Measurements from ENCODE around the gene PTS. TPM values are rescaled to one million over a fixed set of nuclear protein-coding genes. Genes with fewer than 3 reads are reported as not detected.

Gene PTS
- polyA plus RNA-seq, 1 donor from 2014 or later: 160 TPM

- Histone ChIP-seq H4K20me1 (ENCODE audit: insufficient read depth) (no peaks in the 10 kb centered on the region), H3K4me3 (ENCODE audit: low read length) (no peak overlapping the region), H3K79me2 (replicated peaks; ENCODE audit: insufficient read depth, low read length) (no peaks in the 10 kb centered on the region), H3K9me3 (ENCODE audit: low read length) (no peaks in the 10 kb centered on the region), H2AFZ (ENCODE audit: low read depth, low read length) (no peak overlapping the region), H3K27me3 (ENCODE audit: insufficient read depth, low read depth, low read length) (no peaks in the 10 kb centered on the region), H3K9me2 (ENCODE audit: insufficient read depth, low read length) (no peaks in the 10 kb centered on the region), H3F3A (ENCODE audit: insufficient read depth, low read length, poor library complexity, severe bottlenecking) (no peaks in the 10 kb centered on the region), H3K4me2 (ENCODE audit: low read length) (no peak overlapping the region), H3K36me3 (ENCODE audit: insufficient read depth, low read length) (no peaks in the 10 kb centered on the region), H3K27ac (ENCODE audit: low read length) (no peak overlapping the region), H3K9ac (ENCODE audit: low read length) (no peak overlapping the region)
- TF ChIP-seq SMC3 (conservative IDR thresholded peaks at IDR 0.05; ENCODE audit: poor library complexity) (no peak), EP300 (conservative IDR thresholded peaks at IDR 0.05; ENCODE audit: poor library complexity, severe bottlenecking) (no peak), TAF1 (IDR thresholded peaks at IDR 0.05; ENCODE audit: low read depth) (no peak), RAD21 (conservative IDR thresholded peaks at IDR 0.05) (no peak), POLR2AphosphoS5 (IDR thresholded peaks at IDR 0.05) (no peak), REST (IDR thresholded peaks at IDR 0.05; ENCODE audit: borderline replicate concordance) (no peak)
Measured at GRCh38 chr11:112211536-112211935, 14.7 kb upstream of the PTS start.

DNA sequence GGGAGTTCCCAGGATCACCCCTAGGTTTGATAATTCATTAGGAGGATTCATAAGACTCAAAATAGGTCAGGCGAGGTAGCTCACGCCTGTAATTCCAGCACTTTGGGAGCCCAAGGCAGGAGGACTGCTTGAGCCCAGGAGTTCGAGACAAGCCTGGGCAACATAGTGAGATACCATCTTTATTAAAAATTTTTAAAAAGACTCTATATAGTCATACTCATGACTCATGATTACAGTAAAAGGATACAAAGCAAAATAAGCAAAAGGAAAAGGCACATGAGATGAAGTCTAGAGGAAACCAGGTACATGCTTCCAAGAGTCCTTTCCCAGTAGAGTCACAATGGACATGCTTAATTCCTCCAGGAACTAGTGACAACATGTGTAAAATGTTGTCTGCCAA lies 13.9 kb upstream of the PTS start:
- no peak for TF ChIP-seq TAF1 (IDR thresholded peaks at IDR 0.05; ENCODE audit: low read depth)
- no peak for TF ChIP-seq RAD21 (conservative IDR thresholded peaks at IDR 0.05)
- no peak for TF ChIP-seq SMC3 (conservative IDR thresholded peaks at IDR 0.05; ENCODE audit: poor library complexity)
- TF ChIP-seq CTCF (IDR thresholded peaks at IDR 0.05; ENCODE audit: poor library complexity, severe bottlenecking): no peak
- no peak for TF ChIP-seq EZH2 (IDR thresholded peaks at IDR 0.05; ENCODE audit: borderline replicate concordance, insufficient read depth, low read length, poor library complexity, severe bottlenecking)
- no peak for TF ChIP-seq POLR2AphosphoS5 (IDR thresholded peaks at IDR 0.05)

DNA sequence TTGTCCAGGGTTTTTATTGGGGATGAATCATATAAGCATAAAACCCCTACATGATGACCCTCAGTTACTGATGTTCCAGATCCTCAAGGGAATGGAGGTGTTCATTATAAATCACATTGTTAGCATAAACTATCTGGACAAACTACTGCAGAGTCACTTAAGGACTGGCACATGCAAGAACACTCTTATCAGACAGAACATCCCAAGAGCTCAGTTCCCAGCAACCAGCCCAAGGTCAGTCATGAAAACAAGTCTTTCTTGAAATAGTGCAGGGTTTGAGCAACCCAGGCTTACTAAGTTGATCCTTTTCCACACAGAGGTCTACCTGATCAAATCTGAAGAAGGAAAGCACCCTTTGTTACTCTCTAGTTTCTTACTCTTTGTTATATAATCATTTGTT lies 13.5 kb upstream of the PTS start:
- no peaks in the 10 kb centered on the region for H3K36me3 ChIP-seq (ENCODE audit: insufficient read depth, low read length)
- no peaks in the 10 kb centered on the region for H3K79me2 ChIP-seq (replicated peaks; ENCODE audit: insufficient read depth, low read length)
- H3K27ac ChIP-seq (ENCODE audit: low read length): no peak overlapping the region
- no peak overlapping the region for H3K9ac ChIP-seq (ENCODE audit: low read length)
- no peaks in the 10 kb centered on the region for H3K9me3 ChIP-seq (ENCODE audit: low read length)
- TF ChIP-seq TAF1 (IDR thresholded peaks at IDR 0.05; ENCODE audit: low read depth): no peak
- TF ChIP-seq POLR2AphosphoS5 (IDR thresholded peaks at IDR 0.05): no peak
- no peak for TF ChIP-seq EP300 (conservative IDR thresholded peaks at IDR 0.05; ENCODE audit: poor library complexity, severe bottlenecking)
- TF ChIP-seq SMC3 (conservative IDR thresholded peaks at IDR 0.05; ENCODE audit: poor library complexity): no peak
- TF ChIP-seq REST (IDR thresholded peaks at IDR 0.05; ENCODE audit: borderline replicate concordance): no peak
- TF ChIP-seq CTCF (IDR thresholded peaks at IDR 0.05; ENCODE audit: poor library complexity, severe bottlenecking): no peak
- no peak for TF ChIP-seq EZH2 (IDR thresholded peaks at IDR 0.05; ENCODE audit: borderline replicate concordance, insufficient read depth, low read length, poor library complexity, severe bottlenecking)
- TF ChIP-seq MXI1 (conservative IDR thresholded peaks at IDR 0.05; ENCODE audit: poor library complexity, severe bottlenecking): no peak
- no peak for TF ChIP-seq RAD21 (conservative IDR thresholded peaks at IDR 0.05)
- H3K4me2 ChIP-seq (ENCODE audit: low read length): no peak overlapping the region
- no peak overlapping the region for H2AFZ ChIP-seq (ENCODE audit: low read depth, low read length)
- no peaks in the 10 kb centered on the region for H4K20me1 ChIP-seq (ENCODE audit: insufficient read depth)
- H3K9me2 ChIP-seq (ENCODE audit: insufficient read depth, low read length): no peaks in the 10 kb centered on the region
- H3K4me3 ChIP-seq (ENCODE audit: low read length): no peak overlapping the region
- no peaks in the 10 kb centered on the region for H3F3A ChIP-seq (ENCODE audit: insufficient read depth, low read length, poor library complexity, severe bottlenecking)
- H3K27me3 ChIP-seq (ENCODE audit: insufficient read depth, low read depth, low read length): no peaks in the 10 kb centered on the region

More for the DNA sequence above, 13.9 kb upstream of the PTS start:
- H3K4me2 ChIP-seq (ENCODE audit: low read length): no peak overlapping the region
- H4K20me1 ChIP-seq (ENCODE audit: insufficient read depth): no peaks in the 10 kb centered on the region
- no peaks in the 10 kb centered on the region for H3K79me2 ChIP-seq (replicated peaks; ENCODE audit: insufficient read depth, low read length)
- no peaks in the 10 kb centered on the region for H3K9me2 ChIP-seq (ENCODE audit: insufficient read depth, low read length)
- H3F3A ChIP-seq (ENCODE audit: insufficient read depth, low read length, poor library complexity, severe bottlenecking): no peaks in the 10 kb centered on the region
- H2AFZ ChIP-seq (ENCODE audit: low read depth, low read length): no peak overlapping the region
- H3K4me3 ChIP-seq (ENCODE audit: low read length): no peak overlapping the region
- no peak overlapping the region for H3K9ac ChIP-seq (ENCODE audit: low read length)
- H3K27ac ChIP-seq (ENCODE audit: low read length): no peak overlapping the region
- no peaks in the 10 kb centered on the region for H3K27me3 ChIP-seq (ENCODE audit: insufficient read depth, low read depth, low read length)
- H3K9me3 ChIP-seq (ENCODE audit: low read length): no peaks in the 10 kb centered on the region
- H3K36me3 ChIP-seq (ENCODE audit: insufficient read depth, low read length): no peaks in the 10 kb centered on the region
